ENCODE data around the gene SLC35G6. TPM values are rescaled to one million over a fixed set of nuclear protein-coding genes. Genes with fewer than 3 reads are reported as not detected.
A peak's percentile ranks its signal among the peaks of the same experiment; 100 is the strongest.

The SLC35G6 gene
- polyA plus RNA-seq, 1 donor (not counting 4 experiments of a cell fraction or from before 2014, with no cell fraction given), result not detected

DNA sequence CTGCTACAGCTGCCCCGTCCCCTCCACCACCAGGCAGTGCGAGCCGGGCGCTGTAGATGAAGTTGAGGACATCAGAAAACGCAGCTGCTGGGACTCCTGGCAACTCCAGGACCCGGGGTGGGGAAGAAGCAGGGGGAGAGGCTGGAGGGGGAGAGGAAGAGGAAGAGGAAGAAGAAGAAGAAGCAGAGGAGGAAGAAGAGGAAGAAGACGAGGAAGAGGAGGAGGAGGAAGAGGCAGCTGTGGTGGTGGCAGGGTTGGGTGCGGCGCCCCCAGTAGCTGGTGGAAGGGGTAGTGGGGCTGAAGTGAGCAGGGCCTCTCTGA lies 15.0 kb upstream of the SLC35G6 start:
- Histone ChIP-seq H3K27ac (ENCODE audit: control insufficient read depth, insufficient read depth, low read length) (no peak overlapping the region), H3K79me2 (ENCODE audit: control insufficient read depth, insufficient read depth, low read length) (peaks cover 47% of the 10 kb centered on the region), H3K36me3 (ENCODE audit: control insufficient read depth in 2 of 2, extremely low read depth in 1 of 2, insufficient read depth in 2 of 2, low read length in 2 of 2) (peaks cover 16 to 34% of the 10 kb centered on the region in 2 experiments), H2AFZ (ENCODE audit: control insufficient read depth, low read length) (no peak overlapping the region), H4K20me1 (ENCODE audit: control insufficient read depth, extremely low read depth, insufficient read depth, low read length) (no peaks in the 10 kb centered on the region), H3K9me1 (ENCODE audit: control insufficient read depth, extremely low read depth, insufficient read depth, low read length) (peaks cover 3% of the 10 kb centered on the region), H3K4me2 (ENCODE audit: control insufficient read depth, extremely low read depth, insufficient read depth, low read depth, low read length) (no peak overlapping the region), H3K27me3 (ENCODE audit: control insufficient read depth, extremely low read depth, insufficient read depth, low read length) (no peaks in the 10 kb centered on the region), H3K9me3 (ENCODE audit: control insufficient read depth, low read depth, low read length) (no peaks in the 10 kb centered on the region), H3K9ac (ENCODE audit: control insufficient read depth, extremely low read depth, insufficient read depth, low read length) (no peak overlapping the region), H3K4me3 (ENCODE audit: control insufficient read depth in 2 of 3, extremely low read depth in 1 of 3, insufficient read depth in 2 of 3, low read depth in 1 of 3, low read length in 3 of 3) (no peak overlapping the region), H3K4me1 (ENCODE audit: control insufficient read depth, extremely low read depth, insufficient read depth, low read length) (peaks cover 19% of the 10 kb centered on the region)
- FAIRE-seq, result no peak
- dilution Hi-C loops (cut with MboI; ENCODE audit: extremely low pct_ligation_motif_present, low sequenced_read_pairs), result no loop called here
- no peak for DNase-seq (ENCODE audit: low read depth, low spot score)
- TF ChIP-seq, protein P1, sequence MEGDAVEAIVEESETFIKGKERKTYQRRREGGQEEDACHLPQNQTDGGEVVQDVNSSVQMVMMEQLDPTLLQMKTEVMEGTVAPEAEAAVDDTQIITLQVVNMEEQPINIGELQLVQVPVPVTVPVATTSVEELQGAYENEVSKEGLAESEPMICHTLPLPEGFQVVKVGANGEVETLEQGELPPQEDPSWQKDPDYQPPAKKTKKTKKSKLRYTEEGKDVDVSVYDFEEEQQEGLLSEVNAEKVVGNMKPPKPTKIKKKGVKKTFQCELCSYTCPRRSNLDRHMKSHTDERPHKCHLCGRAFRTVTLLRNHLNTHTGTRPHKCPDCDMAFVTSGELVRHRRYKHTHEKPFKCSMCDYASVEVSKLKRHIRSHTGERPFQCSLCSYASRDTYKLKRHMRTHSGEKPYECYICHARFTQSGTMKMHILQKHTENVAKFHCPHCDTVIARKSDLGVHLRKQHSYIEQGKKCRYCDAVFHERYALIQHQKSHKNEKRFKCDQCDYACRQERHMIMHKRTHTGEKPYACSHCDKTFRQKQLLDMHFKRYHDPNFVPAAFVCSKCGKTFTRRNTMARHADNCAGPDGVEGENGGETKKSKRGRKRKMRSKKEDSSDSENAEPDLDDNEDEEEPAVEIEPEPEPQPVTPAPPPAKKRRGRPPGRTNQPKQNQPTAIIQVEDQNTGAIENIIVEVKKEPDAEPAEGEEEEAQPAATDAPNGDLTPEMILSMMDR (optimal IDR thresholded peaks at IDR 0.05 in 1 of 3, IDR thresholded peaks at IDR 0.05 in 1 of 3, conservative IDR thresholded peaks at IDR 0.05 in 1 of 3; ENCODE audit: extremely low read depth in 1 of 3, insufficient read depth in 2 of 3, low read length in 3 of 3), result no peak
- no peak for TF ChIP-seq EZH2 (IDR thresholded peaks at IDR 0.05; ENCODE audit: low read length)

DNA sequence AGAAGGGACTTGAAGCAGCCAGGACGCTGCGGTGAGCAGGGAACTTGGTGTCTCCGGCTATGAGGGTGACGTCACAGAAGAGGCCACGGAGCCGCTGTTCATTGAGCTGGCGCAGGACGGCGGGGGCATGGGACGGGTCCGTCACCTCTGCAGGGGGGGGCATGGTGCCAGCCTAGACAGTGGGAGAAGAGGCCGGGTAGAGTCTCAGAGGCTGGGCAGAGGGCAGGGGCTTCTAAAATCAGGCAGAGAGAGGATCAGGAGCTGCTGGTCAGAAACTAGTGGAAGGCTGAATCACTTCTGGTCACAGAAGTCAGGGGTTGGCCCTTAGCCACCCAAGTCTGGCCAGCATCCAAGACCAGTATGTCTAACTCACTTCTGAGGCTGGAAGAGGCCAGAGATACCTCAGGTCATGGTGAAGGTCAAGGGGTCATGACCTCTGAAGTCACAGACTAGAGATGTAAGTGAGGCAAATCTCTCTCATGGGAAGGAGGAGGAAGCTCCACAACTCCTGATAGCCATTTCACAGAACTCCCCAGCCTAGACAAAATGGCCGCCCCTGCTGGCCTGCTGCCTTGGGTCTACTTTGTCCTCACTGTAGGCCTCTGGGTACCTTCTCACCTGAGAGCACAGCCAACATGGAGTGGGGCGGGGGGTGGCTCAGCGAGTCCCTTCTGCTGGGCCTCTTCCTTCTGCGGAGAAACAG lies 14.5 kb upstream of the SLC35G6 start:
- H3K79me2 ChIP-seq (ENCODE audit: control insufficient read depth, insufficient read depth, low read length), result peaks cover 53% of the 10 kb centered on the region
- H3K9me3 ChIP-seq (ENCODE audit: control insufficient read depth, low read depth, low read length), result no peaks in the 10 kb centered on the region
- H3K4me2 ChIP-seq (ENCODE audit: control insufficient read depth, extremely low read depth, insufficient read depth, low read depth, low read length), result no peak overlapping the region
- no peak overlapping the region for H2AFZ ChIP-seq (ENCODE audit: control insufficient read depth, low read length)
- H3K4me1 ChIP-seq (ENCODE audit: control insufficient read depth, extremely low read depth, insufficient read depth, low read length), result peaks cover 14% of the 10 kb centered on the region
- no peak overlapping the region for H3K9ac ChIP-seq (ENCODE audit: control insufficient read depth, extremely low read depth, insufficient read depth, low read length)
- peaks cover 14 to 34% of the 10 kb centered on the region in 2 experiments for H3K36me3 ChIP-seq (ENCODE audit: control insufficient read depth in 2 of 2, extremely low read depth in 1 of 2, insufficient read depth in 2 of 2, low read length in 2 of 2)
- no peaks in the 10 kb centered on the region for H3K27me3 ChIP-seq (ENCODE audit: control insufficient read depth, extremely low read depth, insufficient read depth, low read length)
- peaks cover 3% of the 10 kb centered on the region for H3K9me1 ChIP-seq (ENCODE audit: control insufficient read depth, extremely low read depth, insufficient read depth, low read length)
- DNase-seq (ENCODE audit: low read depth, low spot score) (no peak), FAIRE-seq (peak; percentile 9)
- H3K4me3 ChIP-seq (ENCODE audit: control insufficient read depth in 2 of 3, extremely low read depth in 1 of 3, insufficient read depth in 2 of 3, low read depth in 1 of 3, low read length in 3 of 3), result no peak overlapping the region
- H4K20me1 ChIP-seq (ENCODE audit: control insufficient read depth, extremely low read depth, insufficient read depth, low read length), result no peaks in the 10 kb centered on the region
- TF ChIP-seq EZH2 (IDR thresholded peaks at IDR 0.05; ENCODE audit: low read length), result no peak
- TF ChIP-seq, protein P1 (optimal IDR thresholded peaks at IDR 0.05 in 1 of 3, IDR thresholded peaks at IDR 0.05 in 1 of 3, conservative IDR thresholded peaks at IDR 0.05 in 1 of 3; ENCODE audit: extremely low read depth in 1 of 3, insufficient read depth in 2 of 3, low read length in 3 of 3), result no peak
- H3K27ac ChIP-seq (ENCODE audit: control insufficient read depth, insufficient read depth, low read length), result no peak overlapping the region
- dilution Hi-C loops (cut with MboI; ENCODE audit: extremely low pct_ligation_motif_present, low sequenced_read_pairs), result no loop called here
